HepG2 (cell line): Measurements from ENCODE around the gene CXCL17. TPM values are rescaled to one million over a fixed set of nuclear protein-coding genes. Genes with fewer than 3 reads are reported as not detected.
A peak's percentile ranks its signal among the peaks of the same experiment; 100 is the strongest.

ENCODE experiments used
- CEBPZ ChIP-seq: IDR thresholded peaks from 2 replicates; pipeline ENCODE4 v1.6.1; 2012; ENCODE audit warnings: low read length, improper control_type of control experiment
- HMGXB3 ChIP-seq: sonication (generic); formaldehyde crosslinking; IDR thresholded peaks from 2 replicates; pipeline ENCODE4 v1.4.0; 2020; ENCODE audit warnings: missing genetic modification reagents, borderline replicate concordance
- MAX ChIP-seq: IDR thresholded peaks from 2 replicates; pipeline ENCODE4 v1.6.1; 2012; ENCODE audit warnings: inconsistent platforms
- NCOR1 ChIP-seq: fragments of 200-600 bp; sonication (generic); IDR thresholded peaks from 2 replicates; pipeline ENCODE4 v1.7.0; 2017; ENCODE audit warnings: antibody characterized with exemption, low read length, borderline replicate concordance
- RBM22 ChIP-seq: fragments of 200-400 bp; formaldehyde crosslinking; optimal IDR thresholded peaks from 2 replicates; pipeline ENCODE3; 2017; ENCODE audit warnings: mild to moderate bottlenecking, low read length, moderate library complexity
- SMARCE1 ChIP-seq: fragments of 450-650 bp; IDR thresholded peaks from 2 replicates; pipeline ENCODE4 v1.6.1; 2017; ENCODE audit warnings: borderline replicate concordance
- SOX6 ChIP-seq, 2 experiments: fragments of 450-650 bp in 1 of 2; sonication (generic) in 1 of 2; formaldehyde crosslinking in 1 of 2; IDR thresholded peaks; 2 replicates each; pipeline versions ENCODE4 v1.4.0 to v1.6.1; 2017 to 2020; ENCODE audit warnings: antibody characterized with exemption in 1 of 2, mild to moderate bottlenecking in 1 of 2, missing genetic modification reagents in 1 of 2
- TRIM24 ChIP-seq: sonication (generic); formaldehyde crosslinking; IDR thresholded peaks from 2 replicates; pipeline ENCODE4 v1.8.0; 2022; ENCODE audit warnings: mild to moderate bottlenecking, missing genetic modification reagents
- ZGPAT ChIP-seq: IDR thresholded peaks from 2 replicates; pipeline ENCODE4 v1.6.1; 2016; ENCODE audit warnings: mild to moderate bottlenecking
- ZNF24 ChIP-seq: fragments of 450-650 bp; IDR thresholded peaks from 2 replicates; pipeline ENCODE4 v1.6.1; 2017; ENCODE audit warnings: antibody characterized with exemption, mild to moderate bottlenecking
- polyA plus RNA-seq, 8 experiments: library from polyadenylated mRNA; depleted of rRNA in 3 of 8; stranded (reverse) in 7 of 8; unstranded in 1 of 8; fragments of >200 nt; fragmentation: Illumina TruSeq in 4 of 8; extraction: Trizol in 4 of 8; gene quantifications; 2 replicates each; pipeline versions ENCODE4 v1.2.1 to v1.2.3, GENCODE V29; 2011 to 2016; ENCODE audit warnings: low read depth in 4 of 8, missing spikeins in 1 of 8, mixed read lengths in 1 of 8; ENCODE audit not compliant: insufficient read depth in 1 of 8
- total RNA-seq, 5 experiments: library from RNA; depleted of rRNA; stranded (reverse); fragments of >200 nt; fragmentation: Illumina TruSeq; extraction: Trizol; gene quantifications; 2 replicates each; pipeline ENCODE4 v1.2.3, GENCODE V29; 2016; ENCODE audit warnings: low read depth in 1 of 5
- TF ChIP-seq, protein P1 (sequence below): IDR thresholded peaks from 2 replicates; pipeline ENCODE4 v1.6.1; 2016; ENCODE audit warnings: missing biosample characterization, missing genetic modification reagents, low read depth
- TF ChIP-seq, protein P2 (sequence below): sonication (generic); formaldehyde crosslinking; IDR thresholded peaks from 2 replicates; pipeline ENCODE4 v1.5.0; 2020; ENCODE audit warnings: mild to moderate bottlenecking, missing genetic modification reagents, borderline replicate concordance

The CXCL17 gene
- total and polyA plus RNA-seq, 2 of the 13 experiments (the other 11 are each of a cell fraction or from before 2014, with no cell fraction given): 0.12 TPM; not detected in 1

DNA sequence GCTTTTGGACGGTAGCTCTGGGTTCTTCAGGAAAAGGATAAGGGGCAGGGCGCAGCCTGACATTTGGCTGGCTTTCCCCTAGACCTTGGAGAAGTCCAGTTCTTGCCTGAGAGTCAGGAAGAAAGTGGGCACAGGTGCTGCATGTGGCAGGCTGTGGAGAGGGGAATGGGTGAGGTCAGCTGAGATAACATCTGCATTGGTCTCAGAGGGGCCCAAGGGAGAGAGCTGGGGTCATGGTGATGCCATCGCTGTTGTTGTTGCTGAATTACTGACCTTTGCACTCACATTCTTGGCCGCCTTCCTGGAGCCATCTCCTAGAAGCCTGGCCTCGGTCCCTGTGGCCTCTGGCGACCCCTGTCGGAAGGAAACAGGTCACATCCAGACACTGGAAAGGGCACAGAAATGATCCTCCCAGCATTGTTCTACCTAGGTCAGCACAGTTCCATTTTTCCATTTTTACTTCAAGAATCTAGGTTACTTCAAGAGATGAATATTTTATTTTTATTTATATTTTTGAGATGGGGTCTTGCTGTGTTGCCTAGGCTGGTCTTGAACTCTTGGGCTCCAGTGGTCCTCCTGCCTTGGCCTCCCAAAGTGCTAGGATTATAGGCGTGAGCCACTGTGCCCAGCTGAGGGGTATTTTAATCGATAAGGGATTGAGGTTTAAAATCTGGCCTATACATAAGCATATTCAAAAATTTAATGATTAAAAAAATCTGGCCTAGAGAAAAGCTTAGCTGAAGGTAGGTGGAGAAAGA is 9.1 kb downstream of the CXCL17 start (continued):
- TF ChIP-seq HMGXB3 (peak; percentile 22; the same call in 1 of the 2 replicates), ZNF24 (no peak), SOX6 (IDR thresholded peaks at IDR 0.05) (no peak), SOX6 (CRISPR knock-in tag; IDR thresholded peaks at IDR 0.05) (peak; percentile 93), ZGPAT (CRISPR knock-in tag) (peak; percentile 83), TRIM24 (CRISPR knock-in tag) (no peak; the same call in 1 of the 2 replicates), NCOR1 (peak; percentile 87), MAX (peak; percentile 59), SMARCE1 (no peak), CEBPZ (no peak), RBM22 (no peak)
- TF ChIP-seq, protein P1, sequence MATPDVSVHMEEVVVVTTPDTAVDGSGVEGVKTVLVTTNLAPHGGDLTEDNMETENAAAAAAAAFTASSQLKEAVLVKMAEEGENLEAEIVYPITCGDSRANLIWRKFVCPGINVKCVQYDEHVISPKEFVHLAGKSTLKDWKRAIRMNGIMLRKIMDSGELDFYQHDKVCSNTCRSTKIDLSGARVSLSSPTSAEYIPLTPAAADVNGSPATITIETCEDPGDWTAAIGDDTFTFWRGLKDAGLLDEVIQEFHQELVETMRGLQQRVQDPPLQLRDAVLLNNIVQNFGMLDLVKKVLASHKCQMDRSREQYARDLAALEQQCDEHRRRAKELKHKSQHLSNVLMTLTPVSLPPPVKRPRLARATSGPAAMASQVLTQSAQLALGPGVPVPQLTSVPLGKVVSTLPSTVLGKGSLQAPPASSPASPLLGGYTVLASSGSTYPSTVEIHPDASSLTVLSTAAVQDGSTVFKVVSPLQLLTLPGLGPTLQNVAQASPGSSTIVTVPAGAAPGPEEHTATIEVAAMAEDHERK (CRISPR knock-in tag): no peak
- TF ChIP-seq, protein P2, sequence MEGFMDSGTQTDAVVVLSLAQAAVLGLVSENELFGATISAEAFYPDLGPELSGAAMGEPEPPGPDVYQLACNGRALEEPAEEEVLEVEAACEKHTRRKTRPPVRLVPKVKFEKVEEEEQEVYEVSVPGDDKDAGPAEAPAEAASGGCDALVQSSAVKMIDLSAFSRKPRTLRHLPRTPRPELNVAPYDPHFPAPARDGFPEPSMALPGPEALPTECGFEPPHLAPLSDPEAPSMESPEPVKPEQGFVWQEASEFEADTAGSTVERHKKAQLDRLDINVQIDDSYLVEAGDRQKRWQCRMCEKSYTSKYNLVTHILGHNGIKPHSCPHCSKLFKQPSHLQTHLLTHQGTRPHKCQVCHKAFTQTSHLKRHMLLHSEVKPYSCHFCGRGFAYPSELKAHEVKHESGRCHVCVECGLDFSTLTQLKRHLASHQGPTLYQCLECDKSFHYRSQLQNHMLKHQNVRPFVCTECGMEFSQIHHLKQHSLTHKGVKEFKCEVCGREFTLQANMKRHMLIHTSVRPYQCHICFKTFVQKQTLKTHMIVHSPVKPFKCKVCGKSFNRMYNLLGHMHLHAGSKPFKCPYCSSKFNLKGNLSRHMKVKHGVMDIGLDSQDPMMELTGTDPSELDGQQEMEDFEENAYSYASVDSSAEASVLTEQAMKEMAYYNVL (CRISPR knock-in tag): peak; percentile 38; the same call in 1 of the 2 replicates
